ENCODE measurements around the gene HPCAL1.

- TF ChIP-seq CTCF (IDR thresholded peaks at IDR 0.05) (no peak), POLR2A (IDR thresholded peaks at IDR 0.05) (no peak)
Measured at GRCh38 chr2:10360850-10361588, 58.3 kb downstream of the HPCAL1 start.

Measured in right lobe of liver (tissue), 4 donors.